ENCODE results near the gene HYPK.
A peak's percentile ranks its signal among the peaks of the same experiment; 100 is the strongest.
"Not testable (repeated sequence)": the region's sequence is repeated elsewhere in the genome, so short reads cannot be mapped to it uniquely, and the experiment has no call there.

The HYPK gene

DNA sequence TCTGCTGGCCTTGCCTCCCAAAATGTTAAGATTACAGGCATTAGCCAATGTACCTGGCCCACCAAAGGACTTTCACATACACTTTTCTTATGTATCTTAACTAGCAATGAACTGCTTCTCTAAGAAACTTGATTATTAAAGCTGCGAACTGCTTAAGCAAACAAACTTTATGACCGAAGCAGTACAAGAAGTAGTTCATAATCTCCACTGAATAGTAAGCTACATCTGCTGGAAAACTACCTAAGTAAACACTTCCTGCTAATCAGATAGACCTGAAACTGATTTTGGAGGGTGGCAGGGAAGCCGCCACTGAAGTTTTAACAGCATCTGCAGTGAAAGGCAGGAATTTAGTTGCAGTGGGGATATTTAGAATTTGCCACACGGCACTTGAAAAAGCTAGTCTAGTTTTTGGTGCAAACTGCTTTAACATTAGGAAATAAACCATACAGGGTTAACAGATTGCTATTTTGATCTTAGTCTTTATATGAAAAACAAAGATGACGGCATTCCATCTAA lies 8.1 kb downstream of the HYPK start:
- no peak overlapping the region for H3K18ac ChIP-seq (ENCODE audit: low read depth in 1 of 2, low read length in 2 of 2)
- no peaks in the 10 kb centered on the region for H3K4me1 ChIP-seq (ENCODE audit: control insufficient read depth, insufficient read depth, low read depth, low read length)
- H2AFZ ChIP-seq (ENCODE audit: low read depth, low read length): no peak overlapping the region
- no peak overlapping the region for H2BK120ac ChIP-seq (ENCODE audit: low read depth, low read length)
- no peak for DNase-seq
- no peak overlapping the region for H3K4me3 ChIP-seq (ENCODE audit: insufficient read depth in 1 of 2, low read depth in 1 of 2, low read length in 2 of 2)
- H2AK5ac ChIP-seq (ENCODE audit: low read length, severe bottlenecking): no peak overlapping the region
- peaks cover 12% of the 10 kb centered on the region for H3K79me1 ChIP-seq (replicated peaks; ENCODE audit: low read length, poor library complexity, severe bottlenecking)
- H2BK15ac ChIP-seq (ENCODE audit: low read depth, poor library complexity, severe bottlenecking): no peak overlapping the region
- H3K9me3 ChIP-seq (ENCODE audit: control insufficient read depth, low read length): no peaks in the 10 kb centered on the region
- H3K4ac ChIP-seq (ENCODE audit: low read depth in 1 of 2, low read length in 2 of 2): no peak overlapping the region
- H3K9ac ChIP-seq (ENCODE audit: low read length): no peak overlapping the region
- WGBS: 100% methylated on average over 4 of the region's 5 CpGs
- H4K91ac ChIP-seq (ENCODE audit: low read length): no peak overlapping the region
- H3K4me2 ChIP-seq (ENCODE audit: low read length, poor library complexity, severe bottlenecking): no peak overlapping the region
- H3K36me3 ChIP-seq (ENCODE audit: control insufficient read depth in 1 of 2, insufficient read depth in 2 of 2, low read depth in 1 of 2, low read length in 2 of 2): peaks cover 58 to 93% of the 10 kb centered on the region in 2 experiments
- H3K23ac ChIP-seq (ENCODE audit: low read length in 2 of 2): no peak overlapping the region
- no peak overlapping the region for H3K27ac ChIP-seq (ENCODE audit: low read length, poor library complexity, severe bottlenecking)
- H2BK5ac ChIP-seq (ENCODE audit: low read depth, low read length, poor library complexity, severe bottlenecking): no peak overlapping the region
- no peak overlapping the region for H2BK12ac ChIP-seq (ENCODE audit: low read length in 2 of 2)
- no peak overlapping the region for H3K14ac ChIP-seq (ENCODE audit: low read length in 2 of 2)
- no peaks in the 10 kb centered on the region for H3K27me3 ChIP-seq (ENCODE audit: control insufficient read depth in 1 of 2, insufficient read depth in 1 of 2, low read length in 2 of 2)
- H4K8ac ChIP-seq (ENCODE audit: low read length): no peak overlapping the region

DNA sequence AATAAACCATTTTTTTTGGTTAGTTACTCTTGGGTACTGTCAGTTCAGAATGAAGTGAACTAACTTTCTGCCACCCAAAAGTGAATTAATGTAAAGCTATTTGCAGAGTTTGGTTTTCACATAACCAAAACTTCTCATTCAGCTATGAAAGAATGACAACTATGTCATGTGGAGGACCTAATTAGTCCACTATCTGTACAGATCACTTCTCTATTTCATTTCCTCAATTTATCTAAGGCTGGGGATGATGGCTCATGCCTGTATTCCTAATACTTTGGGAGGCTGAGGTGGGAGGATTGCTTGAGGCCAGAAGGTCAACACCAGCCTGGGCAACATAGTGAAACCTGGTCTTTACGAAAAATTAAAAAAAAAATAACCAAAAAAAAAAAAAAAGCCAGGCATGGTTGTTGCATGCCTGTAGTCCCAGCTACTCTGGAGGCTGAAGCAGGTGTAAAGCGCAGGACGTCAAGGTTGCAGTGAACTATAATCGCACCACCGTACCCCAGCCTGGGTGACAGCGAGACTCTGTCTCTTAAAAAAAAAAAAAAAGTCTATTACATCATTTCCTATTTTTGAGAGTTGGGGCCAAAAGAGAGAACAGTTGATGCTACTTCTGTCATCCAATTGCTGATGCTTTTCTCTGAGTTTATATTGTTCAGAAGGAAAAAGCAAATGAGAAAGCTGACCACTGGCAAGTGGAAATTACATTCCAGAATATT lies 8.7 kb downstream of the HYPK start:
- no peak overlapping the region for H2AK5ac ChIP-seq (ENCODE audit: low read length, severe bottlenecking)
- H4K8ac ChIP-seq (ENCODE audit: low read length): no peak overlapping the region
- H3K4me1 ChIP-seq (ENCODE audit: control insufficient read depth, insufficient read depth, low read depth, low read length): no peaks in the 10 kb centered on the region
- no peak overlapping the region for H2BK5ac ChIP-seq (ENCODE audit: low read depth, low read length, poor library complexity, severe bottlenecking)
- H2BK15ac ChIP-seq (ENCODE audit: low read depth, poor library complexity, severe bottlenecking): no peak overlapping the region
- no peak overlapping the region for H3K23ac ChIP-seq (ENCODE audit: low read length in 2 of 2)
- H3K4me3 ChIP-seq (ENCODE audit: insufficient read depth in 1 of 2, low read depth in 1 of 2, low read length in 2 of 2): no peak overlapping the region
- H4K91ac ChIP-seq (ENCODE audit: low read length): no peak overlapping the region
- H3K9ac ChIP-seq (ENCODE audit: low read length): no peak overlapping the region
- DNase-seq: no peak
- peaks cover 12% of the 10 kb centered on the region for H3K79me1 ChIP-seq (replicated peaks; ENCODE audit: low read length, poor library complexity, severe bottlenecking)
- H2AFZ ChIP-seq (ENCODE audit: low read depth, low read length): no peak overlapping the region
- H2BK120ac ChIP-seq (ENCODE audit: low read depth, low read length): no peak overlapping the region
- no peak overlapping the region for H3K4me2 ChIP-seq (ENCODE audit: low read length, poor library complexity, severe bottlenecking)
- H3K27ac ChIP-seq (ENCODE audit: low read length, poor library complexity, severe bottlenecking): no peak overlapping the region
- peaks cover 62 to 94% of the 10 kb centered on the region in 2 experiments for H3K36me3 ChIP-seq (ENCODE audit: control insufficient read depth in 1 of 2, insufficient read depth in 2 of 2, low read depth in 1 of 2, low read length in 2 of 2)
- H3K27me3 ChIP-seq (ENCODE audit: control insufficient read depth in 1 of 2, insufficient read depth in 1 of 2, low read length in 2 of 2): no peaks in the 10 kb centered on the region
- no peak overlapping the region for H3K14ac ChIP-seq (ENCODE audit: low read length in 2 of 2)
- H3K18ac ChIP-seq (ENCODE audit: low read depth in 1 of 2, low read length in 2 of 2): no peak overlapping the region
- no peak overlapping the region for H2BK12ac ChIP-seq (ENCODE audit: low read length in 2 of 2)
- WGBS: 100% methylated on average over 1 of the region's 6 CpGs
- H3K4ac ChIP-seq (ENCODE audit: low read depth in 1 of 2, low read length in 2 of 2): no peak overlapping the region
- no peaks in the 10 kb centered on the region for H3K9me3 ChIP-seq (ENCODE audit: control insufficient read depth, low read length)

DNA sequence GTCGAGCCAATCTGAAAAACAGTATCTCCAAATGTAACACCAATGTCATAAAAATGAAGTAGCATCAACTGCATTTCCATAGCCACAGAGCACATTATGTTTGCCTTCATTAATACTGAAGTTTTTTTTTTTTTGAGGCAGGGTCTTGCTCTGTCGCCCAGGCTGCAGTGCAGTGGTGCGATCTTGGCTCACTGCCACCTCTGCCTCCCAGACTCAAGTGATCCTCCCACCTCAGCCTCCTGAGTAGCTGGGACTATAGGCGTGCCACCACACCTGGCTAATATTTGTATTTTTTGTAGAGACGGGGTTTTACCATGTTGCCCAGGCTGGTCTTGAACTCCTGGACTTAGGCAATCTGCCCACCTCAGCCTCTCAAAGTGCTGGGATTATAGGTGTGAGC lies 14.7 kb downstream of the HYPK start:
- not testable (repeated sequence) for H3K4me2 ChIP-seq (ENCODE audit: low read length, poor library complexity, severe bottlenecking); H2BK120ac ChIP-seq (ENCODE audit: low read depth, low read length); H4K8ac ChIP-seq (ENCODE audit: low read length); H3K4me3 ChIP-seq (ENCODE audit: insufficient read depth in 1 of 2, low read depth in 1 of 2, low read length in 2 of 2); H3K9ac ChIP-seq (ENCODE audit: low read length); H2AFZ ChIP-seq (ENCODE audit: low read depth, low read length); H2BK5ac ChIP-seq (ENCODE audit: low read depth, low read length, poor library complexity, severe bottlenecking); H3K27me3 ChIP-seq (ENCODE audit: control insufficient read depth in 1 of 2, insufficient read depth in 1 of 2, low read length in 2 of 2); H4K91ac ChIP-seq (ENCODE audit: low read length); H3K9me3 ChIP-seq (ENCODE audit: control insufficient read depth, low read length); H2AK5ac ChIP-seq (ENCODE audit: low read length, severe bottlenecking); H3K23ac ChIP-seq (ENCODE audit: low read length in 2 of 2); H2BK12ac ChIP-seq (ENCODE audit: low read length in 2 of 2); H3K4ac ChIP-seq (ENCODE audit: low read depth in 1 of 2, low read length in 2 of 2); DNase-seq; H3K27ac ChIP-seq (ENCODE audit: low read length, poor library complexity, severe bottlenecking); H3K14ac ChIP-seq (ENCODE audit: low read length in 2 of 2); H3K18ac ChIP-seq (ENCODE audit: low read depth in 1 of 2, low read length in 2 of 2); H2BK15ac ChIP-seq (ENCODE audit: low read depth, poor library complexity, severe bottlenecking); H3K4me1 ChIP-seq (ENCODE audit: control insufficient read depth, insufficient read depth, low read depth, low read length)
- Histone ChIP-seq H3K79me1 (replicated peaks; ENCODE audit: low read length, poor library complexity, severe bottlenecking) (peaks cover 24% of the 10 kb centered on the region), H3K36me3 (ENCODE audit: control insufficient read depth in 1 of 2, insufficient read depth in 2 of 2, low read depth in 1 of 2, low read length in 2 of 2) (peaks cover 38 to 70% of the 10 kb centered on the region in 2 experiments)
- 98% methylated on average over 5 of the region's 5 CpGs for WGBS

DNA sequence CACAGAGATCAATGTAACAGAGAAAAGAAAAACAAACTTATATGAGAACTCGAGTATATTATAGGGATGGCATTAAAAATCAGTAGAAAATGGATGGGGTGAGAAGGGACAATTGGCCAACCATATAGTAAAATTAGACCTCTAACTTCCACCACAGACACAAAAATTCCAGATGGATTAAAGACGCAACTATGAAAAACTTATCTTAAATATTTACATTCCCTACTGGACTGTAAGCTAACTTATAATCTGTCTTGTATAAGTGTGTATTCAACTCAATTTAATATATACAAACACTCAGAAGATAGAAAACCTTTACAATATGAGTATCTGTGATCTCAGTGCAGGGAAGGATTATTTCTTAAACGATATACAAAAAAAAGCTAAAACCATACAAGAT lies 21.1 kb downstream of the HYPK start:
- DNase-seq: no peak

More for the DNA sequence above, 21.1 kb downstream of the HYPK start:
- WGBS: no CpG with 5 or more reads among the region's 3 CpGs
- Histone ChIP-seq H3K79me1 (replicated peaks; ENCODE audit: low read length, poor library complexity, severe bottlenecking) (peaks cover 14% of the 10 kb centered on the region), H3K4me3 (ENCODE audit: insufficient read depth in 1 of 2, low read depth in 1 of 2, low read length in 2 of 2) (peak overlapping the region in 1 of 2 experiments; percentile 9), H2BK15ac (ENCODE audit: low read depth, poor library complexity, severe bottlenecking) (no peak overlapping the region), H3K27me3 (ENCODE audit: control insufficient read depth in 1 of 2, insufficient read depth in 1 of 2, low read length in 2 of 2) (no peaks in the 10 kb centered on the region), H2BK120ac (ENCODE audit: low read depth, low read length) (no peak overlapping the region), H4K8ac (ENCODE audit: low read length) (no peak overlapping the region), H3K4ac (ENCODE audit: low read depth in 1 of 2, low read length in 2 of 2) (no peak overlapping the region), H3K4me2 (ENCODE audit: low read length, poor library complexity, severe bottlenecking) (no peak overlapping the region), H3K9ac (ENCODE audit: low read length) (peak overlapping the region; percentile 20), H3K14ac (ENCODE audit: low read length in 2 of 2) (no peak overlapping the region), H3K4me1 (ENCODE audit: control insufficient read depth, insufficient read depth, low read depth, low read length) (peaks cover 9% of the 10 kb centered on the region), H2AFZ (ENCODE audit: low read depth, low read length) (no peak overlapping the region), H3K23ac (ENCODE audit: low read length in 2 of 2) (no peak overlapping the region), H2BK12ac (ENCODE audit: low read length in 2 of 2) (no peak overlapping the region), H2AK5ac (ENCODE audit: low read length, severe bottlenecking) (no peak overlapping the region), H3K27ac (ENCODE audit: low read length, poor library complexity, severe bottlenecking) (no peak overlapping the region), H2BK5ac (ENCODE audit: low read depth, low read length, poor library complexity, severe bottlenecking) (no peak overlapping the region), H3K36me3 (ENCODE audit: control insufficient read depth in 1 of 2, insufficient read depth in 2 of 2, low read depth in 1 of 2, low read length in 2 of 2) (peaks cover 4 to 13% of the 10 kb centered on the region in 2 experiments), H4K91ac (ENCODE audit: low read length) (no peak overlapping the region), H3K18ac (ENCODE audit: low read depth in 1 of 2, low read length in 2 of 2) (no peak overlapping the region), H3K9me3 (ENCODE audit: control insufficient read depth, low read length) (no peaks in the 10 kb centered on the region)

All from mesenchymal stem cell (in vitro differentiated cells and primary cell).